MCF 10A (cell line): Measurements from ENCODE around the gene PABPC4L. TPM values are rescaled to one million over a fixed set of nuclear protein-coding genes. Genes with fewer than 3 reads are reported as not detected.

Experiments
- BruUV-seq: library from RNA; stranded (reverse); fragments of 400-500 nt; replicated peaks from 2 replicates; lab custom pipeline; 2021; lab: Mats Ljungman, UMichigan
- CTCF ChIA-PET: fragments of 300-600 bp; sonication (Branson Sonifier 250); formaldehyde crosslinking; extraction: SDS; loops from one replicate; lab custom pipeline; 2021; ENCODE audit warnings: antibody characterized with exemption, inconsistent platforms; lab: Yijun Ruan, JAX
- POLR2A ChIA-PET: fragments of 300-600, 350-650 bp; sonication (Branson Sonifier 250); formaldehyde crosslinking; extraction: SDS; loops from one replicate; lab custom pipeline; 2020; ENCODE audit warnings: antibody characterized with exemption, inconsistent platforms; lab: Yijun Ruan, JAX
- DNase-seq: peaks from one replicate; pipeline ENCODE4 v3.0.0-alpha.2; 2018; ENCODE audit not compliant: unreplicated experiment
- H3K27ac Mint-ChIP-seq: one replicate; pipeline ENCODE4 v1.8.0; 2022; ENCODE audit warnings: mild to moderate bottlenecking, low read depth, mixed read lengths; ENCODE audit not compliant: unreplicated experiment
- H3K27me3 Mint-ChIP-seq: one replicate; pipeline ENCODE4 v1.8.0; 2022; ENCODE audit warnings: mixed read lengths; ENCODE audit not compliant: insufficient read depth, unreplicated experiment
- H3K36me3 Mint-ChIP-seq: one replicate; pipeline ENCODE4 v1.8.0; 2022; ENCODE audit warnings: mild to moderate bottlenecking, moderate library complexity, mixed read lengths; ENCODE audit not compliant: insufficient read depth, unreplicated experiment
- H3K4me1 Mint-ChIP-seq: one replicate; pipeline ENCODE4 v1.8.0; 2022; ENCODE audit warnings: mixed read lengths; ENCODE audit not compliant: insufficient read depth, unreplicated experiment
- H3K4me3 Mint-ChIP-seq: one replicate; pipeline ENCODE4 v1.8.0; 2022; ENCODE audit warnings: mild to moderate bottlenecking, moderate library complexity, mixed read lengths; ENCODE audit not compliant: unreplicated experiment
- H3K9me3 Mint-ChIP-seq: one replicate; pipeline ENCODE4 v1.8.0; 2022; ENCODE audit warnings: mixed read lengths; ENCODE audit not compliant: unreplicated experiment
- CTCF ChIP-seq: fragments of 200-600 bp; IDR thresholded peaks from one replicate; pipeline ENCODE4 v1.8.0; 2022; ENCODE audit warnings: antibody characterized with exemption, mild to moderate bottlenecking; ENCODE audit not compliant: unreplicated experiment
- intact Hi-C: fragments of 100-400 bp; cut with micrococcal nuclease; formaldehyde crosslinking; loops from 2 replicates; pipeline ENCODE4 v1.14.1; 2022
- total RNA-seq: library from RNA; stranded (reverse); gene quantifications from 2 replicates; pipeline ENCODE4 v1.2.3, GENCODE V29; 2022

PABPC4L gene
- total RNA-seq, 1 experiment from 2014 or later = 0.28 TPM

- Mint-ChIP-seq H3K27ac (no peak overlapping the region), H3K27me3 (no peaks in the 10 kb centered on the region), H3K4me3 (no peak overlapping the region), H3K4me1 (no peaks in the 10 kb centered on the region), H3K36me3 (no peaks in the 10 kb centered on the region), H3K9me3 (no peaks in the 10 kb centered on the region)
- no TSS peak for BruUV-seq
- ChIA-PET CTCF (interaction anchor here (0.6 kb wide), 1 partner anchor 110 kb away, joined by 3 read pairs; no protein-coding TSS in a partner anchor), POLR2A (interaction anchor here (0.7 kb wide), 1 partner anchor 628 kb away, joined by 3 read pairs; no protein-coding TSS in a partner anchor)
- intact Hi-C loops = no loop called here
- DNase-seq = no peak
- no peak for TF ChIP-seq CTCF
These were observed 53.6 kb downstream of the PABPC4L start for GRCh38 chr4:134147941-134148340.
